ENCODE results near the gene ASCL5.

GRCh38 chr1:201116091-201116490, 10.9 kb downstream of the ASCL5 start:
- TF ChIP-seq POLR2AphosphoS5 (IDR thresholded peaks at IDR 0.05; ENCODE audit: borderline replicate concordance, low read depth, low read length): no peak
- TF ChIP-seq FOXP2 (optimal IDR thresholded peaks at IDR 0.05; ENCODE audit: control extremely low read depth, extremely low read length, insufficient read depth): no peak
- no peak for TF ChIP-seq EZH2 (IDR thresholded peaks at IDR 0.05)
